HG03159 (cell line): ENCODE data around the gene OSM.

Experiments
- ATAC-seq: cut with Tn5 transposase; IDR thresholded peaks from one replicate; pipeline ENCODE4 v1.9.1; 2021; ENCODE audit warnings: mild to moderate bottlenecking, moderate library complexity; ENCODE audit not compliant: unreplicated experiment

The OSM gene

DNA sequence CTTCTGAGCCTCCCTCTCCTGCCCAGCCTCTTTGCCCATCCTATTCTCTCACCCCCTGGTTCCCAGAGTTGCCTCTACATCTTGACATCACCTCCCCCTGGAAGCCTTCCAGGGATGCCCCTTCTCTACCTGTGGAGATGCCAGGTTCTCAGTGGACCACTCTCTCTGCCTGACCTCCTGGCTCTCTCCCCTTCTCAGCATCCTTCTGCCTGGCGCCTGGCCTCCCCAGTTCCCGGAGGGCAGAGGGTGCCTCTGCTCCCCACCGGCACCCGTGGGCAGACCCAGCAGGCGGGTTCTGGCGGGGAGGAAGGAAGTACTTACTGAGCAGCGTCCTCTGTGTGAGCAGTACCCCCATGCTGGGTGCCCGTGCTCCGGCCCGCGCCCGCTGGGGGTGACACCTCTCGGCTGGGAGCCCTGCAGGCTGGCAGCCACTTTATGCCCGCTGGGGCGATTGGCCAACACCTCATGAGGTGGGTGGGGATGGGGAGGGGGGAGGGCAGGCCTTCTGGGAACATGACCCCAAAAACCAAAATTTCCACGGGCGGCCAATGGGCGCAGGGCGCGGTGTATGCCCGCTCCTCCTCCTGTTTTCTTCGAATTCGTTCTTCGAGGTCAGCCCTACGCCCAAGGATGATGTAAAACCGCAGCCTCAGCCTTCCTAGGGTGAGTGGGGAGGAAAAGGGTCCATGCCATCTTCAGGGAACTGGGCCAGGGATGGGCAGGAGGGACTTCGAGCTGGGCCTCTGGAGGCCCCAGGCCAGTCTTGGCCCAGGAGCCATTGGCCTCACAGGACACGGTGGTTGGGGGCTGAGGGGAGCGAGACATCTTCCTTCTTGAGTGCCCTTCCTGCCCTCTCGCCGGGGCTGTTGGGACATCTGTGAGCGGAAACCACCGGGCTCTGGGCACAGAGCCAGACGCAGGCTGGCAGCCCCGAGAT lies at the start of gene OSM:
OSM (minus strand) TSS at position 407 of the 937 bp plus-strand sequence; CDS start at position 355, 52 bp downstream.
- ATAC-seq = no peak

DNA sequence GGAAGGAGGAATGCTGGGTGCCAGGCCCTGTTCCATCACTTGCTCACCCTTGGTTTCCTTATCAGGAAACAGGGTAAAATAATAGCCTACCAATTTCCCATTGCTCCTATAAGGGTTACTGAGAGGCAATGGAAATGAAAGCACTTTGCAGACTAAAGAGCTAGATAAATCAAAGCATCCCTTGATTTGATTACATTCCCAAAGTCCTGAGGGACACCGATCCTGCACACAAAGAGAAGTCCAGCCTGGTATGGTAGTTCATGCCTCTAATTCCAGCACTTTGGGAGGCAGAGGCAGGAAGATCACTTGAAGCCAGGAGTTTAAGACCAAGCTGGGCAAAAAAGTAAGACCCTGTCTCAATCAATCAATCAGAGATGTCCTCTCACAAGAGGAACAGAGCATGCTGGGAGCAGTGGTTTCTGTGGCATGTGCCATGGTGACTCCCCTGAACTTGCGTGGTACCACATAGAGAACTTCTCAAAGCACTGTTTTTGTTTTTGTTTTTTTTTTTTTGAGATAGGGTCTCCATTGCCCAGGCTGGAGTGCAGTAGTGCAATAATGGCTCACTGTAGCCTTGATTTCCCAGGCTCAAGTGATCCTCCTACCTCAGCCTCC lies 49.4 kb upstream of the OSM start:
- ATAC-seq = no peak

DNA sequence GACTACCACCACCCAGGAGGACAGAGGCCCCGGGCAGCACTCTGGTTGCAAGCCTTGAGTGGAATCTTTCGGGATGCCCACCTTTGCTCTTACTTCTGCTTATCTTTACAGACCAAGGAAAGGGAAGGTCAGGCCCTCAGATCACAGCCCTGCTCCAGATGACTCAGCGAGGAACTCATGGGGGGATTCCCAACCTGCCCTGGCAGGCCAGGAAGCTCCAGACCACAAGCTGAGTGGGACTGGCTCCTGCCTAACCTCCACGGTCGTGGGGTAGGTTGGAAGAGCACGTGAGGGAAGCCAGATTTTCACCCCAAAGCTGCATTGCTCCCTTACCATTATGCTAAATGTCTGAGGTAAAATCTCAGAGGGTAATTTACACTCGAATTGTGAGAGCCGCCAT lies 48.3 kb upstream of the OSM start:
- ATAC-seq = no peak

DNA sequence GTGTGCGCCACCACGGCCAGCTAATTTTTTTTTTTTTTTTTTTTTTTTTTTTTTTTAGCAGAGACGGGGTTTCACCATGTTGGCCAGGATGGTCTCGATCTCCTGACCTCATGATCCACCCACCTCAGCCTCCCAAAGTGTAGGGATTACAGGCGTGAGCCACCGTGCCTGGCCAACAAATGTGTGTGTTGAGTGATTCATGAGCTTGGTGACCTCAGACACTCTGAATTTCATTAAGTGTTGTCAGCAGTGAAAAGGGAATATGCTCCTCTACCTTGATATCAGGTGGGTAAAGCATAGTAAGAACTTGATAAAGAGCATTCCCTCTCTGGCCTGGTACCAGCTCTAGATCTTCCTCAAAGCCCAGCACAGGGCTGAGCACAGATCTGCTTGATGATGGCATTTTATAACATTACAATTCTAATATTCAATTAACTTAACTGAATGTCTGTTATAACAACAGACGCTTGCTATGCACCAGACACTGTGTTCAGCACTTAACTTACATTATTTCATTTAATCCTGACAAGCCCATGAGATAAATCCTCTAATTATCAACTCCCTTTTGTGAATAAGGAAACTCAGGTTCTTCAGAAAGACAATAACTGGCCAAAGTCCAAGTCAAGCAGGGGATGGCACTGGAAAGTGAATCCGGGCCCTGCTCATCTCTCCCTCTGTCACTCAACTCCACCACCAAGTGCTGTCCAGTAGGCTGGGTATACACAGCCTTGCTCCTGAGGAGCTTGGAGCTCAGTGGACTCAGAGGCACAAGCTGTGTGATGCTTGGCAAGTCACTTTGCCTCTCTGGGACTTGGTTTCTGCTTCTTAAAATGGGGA lies 47.1 kb upstream of the OSM start:
- ATAC-seq = no peak

DNA sequence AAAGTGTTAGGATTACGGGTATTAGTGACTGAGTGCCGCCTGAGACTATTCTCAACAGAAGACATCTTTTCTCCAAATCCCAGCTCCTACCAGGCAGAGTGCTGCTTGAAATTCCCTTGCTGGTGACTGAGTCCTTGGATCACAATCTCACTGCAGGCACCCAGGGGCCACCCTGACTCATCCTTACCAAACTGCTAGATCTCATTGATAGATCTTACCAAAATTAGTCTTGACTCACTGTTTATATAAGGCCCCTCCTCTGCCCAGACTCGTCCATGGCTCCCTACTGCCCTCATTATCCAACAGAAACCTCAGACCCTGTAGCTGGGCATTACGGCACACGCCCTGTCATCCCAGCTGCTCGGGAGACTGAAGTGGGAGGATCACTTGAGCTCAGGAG lies 45.4 kb upstream of the OSM start:
- no peak for ATAC-seq

DNA sequence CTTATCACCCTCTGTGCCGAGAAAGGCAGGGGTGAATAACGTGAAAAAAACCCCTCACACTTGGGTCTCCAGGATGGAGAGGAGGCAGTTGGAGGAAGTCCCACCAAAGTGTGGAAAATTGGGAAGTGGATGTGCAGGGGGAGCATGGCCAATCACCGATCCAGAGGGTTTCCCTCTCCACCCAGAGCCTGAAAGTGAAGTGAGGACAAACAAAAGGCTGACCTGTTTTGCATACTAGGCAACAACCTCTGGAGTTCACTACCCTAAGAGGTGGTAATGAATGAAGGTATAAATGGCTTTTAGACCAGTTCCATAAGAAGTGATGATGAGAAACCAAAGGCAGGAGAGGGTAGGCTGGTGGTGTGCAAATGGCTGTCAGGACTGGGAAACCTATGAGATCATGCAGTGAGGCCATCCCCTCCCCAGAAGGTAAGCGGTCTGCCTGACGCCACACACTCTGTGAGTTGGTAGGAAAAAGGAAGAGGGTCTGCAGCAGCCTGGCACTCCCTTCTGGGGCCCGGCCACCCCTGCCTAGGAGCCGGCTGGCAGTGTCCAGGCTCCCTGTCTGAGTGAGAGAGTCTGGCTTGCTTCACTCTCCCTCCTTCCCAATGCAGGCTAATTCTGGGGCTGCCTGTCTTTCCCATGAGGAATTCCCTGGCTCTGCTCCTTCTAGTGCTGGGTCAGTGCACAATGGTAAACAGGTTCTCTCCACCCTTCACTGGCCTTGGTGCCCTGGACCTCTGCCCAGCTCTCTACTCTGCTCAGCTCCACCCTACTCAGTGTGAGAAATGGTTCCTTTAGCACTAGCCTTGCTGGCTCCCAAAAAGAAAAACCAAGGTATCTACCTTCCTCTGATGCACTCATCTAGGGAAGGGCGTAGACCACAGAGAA lies 44.5 kb upstream of the OSM start:
- ATAC-seq = no peak

DNA sequence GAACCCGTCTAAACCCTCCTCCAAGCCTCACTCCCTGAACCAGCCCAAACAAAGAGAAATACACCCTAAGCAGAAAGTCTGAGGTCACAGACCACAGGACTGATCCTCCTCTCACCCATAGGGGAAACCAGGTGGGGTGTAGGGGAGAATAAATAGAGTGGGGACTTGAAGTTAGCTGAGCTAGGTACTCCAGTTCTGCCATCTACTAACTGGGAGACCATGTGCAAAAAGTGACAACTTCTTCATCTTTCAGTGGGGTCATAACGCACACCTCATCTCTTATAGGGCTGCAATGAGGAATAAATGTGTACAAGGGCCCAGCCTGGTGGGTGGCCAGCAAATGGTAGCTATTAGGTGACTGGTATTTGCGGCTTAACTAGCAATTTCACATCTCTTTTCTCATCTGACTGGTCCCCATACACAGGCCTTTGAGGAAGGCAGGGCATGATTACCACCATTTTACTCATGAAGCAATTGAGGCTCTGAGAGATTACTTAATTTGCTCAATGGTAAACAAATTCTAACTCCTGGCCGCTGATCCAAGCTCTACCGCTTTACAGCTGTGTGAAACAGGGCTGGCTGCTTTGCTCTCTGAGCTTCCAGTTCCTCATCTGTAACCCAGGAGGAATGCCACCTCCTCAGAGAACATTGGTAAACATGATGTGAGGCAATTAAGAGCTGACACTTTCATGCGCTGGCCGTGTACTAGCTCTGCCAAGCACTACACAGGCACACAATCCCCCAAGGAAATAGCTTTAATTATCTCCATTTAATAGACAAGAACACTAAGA lies 43.5 kb upstream of the OSM start:
- peak; percentile 36 for ATAC-seq

DNA sequence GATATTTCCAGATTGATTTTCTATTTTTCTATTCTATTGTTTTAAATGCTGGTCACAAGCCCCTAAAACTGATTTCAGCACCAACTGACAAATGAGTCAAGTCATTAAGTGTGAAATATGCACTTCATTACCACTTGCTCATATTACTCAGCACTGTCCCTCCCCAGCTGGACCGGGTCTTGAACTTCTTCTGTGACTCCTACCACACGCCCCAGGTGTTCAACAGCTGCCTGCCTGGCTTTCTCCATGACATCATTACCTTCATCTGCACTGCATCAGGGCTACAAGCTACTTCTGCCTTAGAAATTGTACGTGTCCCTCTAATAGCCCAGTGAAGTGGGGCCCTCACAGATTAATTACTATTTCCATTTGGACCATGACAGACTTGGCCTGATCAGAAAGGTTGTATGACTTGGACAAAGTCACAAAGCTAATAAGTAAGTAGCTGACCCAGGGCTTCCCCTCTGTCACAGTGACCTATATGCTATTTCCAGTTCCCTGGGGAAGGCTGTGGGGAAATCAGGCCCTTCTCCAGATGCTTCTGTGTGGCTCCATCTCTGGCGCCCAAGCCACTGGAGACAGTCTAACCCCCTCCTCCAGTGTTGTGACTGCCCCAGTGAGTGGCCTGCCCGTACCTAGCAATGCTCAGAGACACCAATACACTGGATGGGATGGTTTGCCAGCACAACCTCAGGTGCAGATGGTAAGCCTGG lies 42.0 kb upstream of the OSM start:
- ATAC-seq = no peak

DNA sequence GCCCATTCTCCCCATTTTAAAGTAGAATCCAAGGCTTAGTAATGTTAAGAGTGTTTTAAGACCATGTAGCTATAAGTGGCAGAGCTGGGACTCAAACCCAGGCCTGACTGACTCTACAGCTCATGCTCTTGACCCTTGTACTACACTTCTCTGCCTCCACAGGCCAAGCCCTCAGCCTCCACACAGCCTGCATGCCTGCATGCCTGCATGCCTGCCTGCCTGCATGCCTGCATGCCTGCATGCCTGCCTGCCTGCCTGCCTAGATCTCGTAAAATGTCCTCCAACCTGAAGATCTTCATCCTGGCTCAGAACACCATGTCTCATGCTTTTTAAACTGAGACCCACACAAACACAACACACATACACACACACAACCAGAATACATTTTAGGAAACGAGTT lies 41.4 kb upstream of the OSM start:
- no peak for ATAC-seq

DNA sequence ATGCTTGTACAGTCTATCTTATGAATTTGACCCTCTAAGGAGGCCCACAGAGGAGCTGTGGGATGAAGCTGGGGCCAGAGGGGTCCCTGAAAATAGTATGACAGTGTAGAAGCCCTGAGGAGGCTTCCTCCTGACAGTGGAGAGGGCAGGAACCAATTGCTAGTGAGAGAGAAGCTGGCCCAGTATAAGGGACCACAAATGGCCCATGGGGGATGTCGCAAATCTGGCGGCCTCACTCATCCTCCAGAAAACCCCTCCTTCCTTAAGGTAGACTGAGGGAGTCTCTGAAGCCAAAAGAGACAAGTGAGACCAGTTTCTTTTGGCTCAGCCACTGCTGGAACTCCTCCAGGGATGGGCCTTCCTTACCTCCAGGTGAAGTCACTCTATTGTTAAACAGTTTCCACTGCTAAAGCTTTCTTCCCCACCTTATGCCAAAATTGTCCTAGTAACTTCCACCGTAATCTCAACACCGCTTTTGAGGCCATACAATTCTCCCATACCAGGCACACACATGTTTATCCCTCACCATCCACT lies 40.5 kb upstream of the OSM start:
- ATAC-seq = no peak

DNA sequence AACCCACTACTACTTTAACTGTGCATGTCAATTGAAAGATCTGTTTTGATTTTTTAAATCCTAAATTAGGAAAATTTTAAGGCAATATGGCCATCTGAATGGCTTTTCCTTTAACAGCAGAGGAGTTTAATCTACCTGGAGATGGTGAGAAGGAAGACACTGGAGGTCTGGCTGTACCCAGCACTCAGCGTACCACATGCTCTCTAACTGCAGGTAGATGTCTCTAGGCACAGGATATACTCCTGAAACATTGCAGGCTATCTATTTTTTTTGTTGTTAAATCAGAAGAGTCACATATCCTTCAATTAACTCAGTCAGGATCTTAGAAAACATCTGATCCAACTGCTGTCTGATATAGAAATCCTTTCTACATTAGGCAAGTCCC lies 40.0 kb upstream of the OSM start:
- no peak for ATAC-seq

DNA sequence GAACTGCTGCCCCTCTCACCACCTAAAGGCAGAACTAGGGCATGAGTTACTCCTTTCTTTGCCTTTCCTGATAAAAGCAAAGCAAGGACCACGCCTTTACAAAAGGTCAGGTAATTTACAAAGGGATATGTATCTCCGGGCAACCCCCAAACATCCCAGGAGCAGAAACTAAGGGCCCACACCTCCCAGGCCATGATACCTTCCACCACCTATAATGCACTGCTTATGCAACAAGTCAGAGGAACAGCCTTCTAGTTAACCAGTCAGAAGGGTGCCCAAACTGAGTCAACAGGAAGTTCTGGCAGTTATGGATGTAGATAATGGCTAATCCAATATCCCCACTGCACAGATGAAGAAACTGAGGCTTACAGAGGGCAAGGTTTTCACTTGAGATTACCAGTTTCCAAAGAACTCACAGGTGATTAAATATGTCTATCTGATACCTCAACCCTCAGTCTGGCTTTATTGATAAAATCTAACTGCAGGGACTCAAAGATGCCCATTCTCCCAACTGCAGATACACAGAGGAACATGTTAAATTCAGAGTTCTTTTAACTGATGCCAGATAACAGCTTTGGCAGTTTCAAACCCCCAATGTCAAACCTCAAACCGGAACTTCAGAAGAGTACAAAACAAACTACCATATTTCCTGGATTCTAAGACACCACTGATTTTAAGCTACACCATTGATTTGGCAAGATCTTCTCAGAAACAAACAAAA lies 39.4 kb upstream of the OSM start:
- no peak for ATAC-seq

DNA sequence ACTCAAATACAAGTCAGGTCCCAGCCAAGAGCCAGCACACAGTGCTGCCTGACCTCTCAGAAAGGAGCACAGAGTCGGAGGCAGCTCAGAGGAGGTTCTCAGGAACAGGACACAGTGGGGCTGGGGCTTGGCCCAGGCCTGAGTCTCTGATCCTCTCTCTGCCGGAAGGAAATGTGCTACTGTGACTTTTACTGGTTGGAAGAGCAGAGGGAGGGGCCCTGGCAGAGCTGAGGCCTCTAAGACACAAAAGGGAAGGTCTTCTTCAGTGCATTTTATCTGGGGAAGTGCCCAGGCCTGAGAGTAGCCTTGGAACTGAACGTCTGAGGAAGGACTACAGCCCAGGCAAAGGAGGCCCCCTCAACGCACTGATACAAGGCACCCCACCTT lies 38.9 kb upstream of the OSM start:
- no peak for ATAC-seq

DNA sequence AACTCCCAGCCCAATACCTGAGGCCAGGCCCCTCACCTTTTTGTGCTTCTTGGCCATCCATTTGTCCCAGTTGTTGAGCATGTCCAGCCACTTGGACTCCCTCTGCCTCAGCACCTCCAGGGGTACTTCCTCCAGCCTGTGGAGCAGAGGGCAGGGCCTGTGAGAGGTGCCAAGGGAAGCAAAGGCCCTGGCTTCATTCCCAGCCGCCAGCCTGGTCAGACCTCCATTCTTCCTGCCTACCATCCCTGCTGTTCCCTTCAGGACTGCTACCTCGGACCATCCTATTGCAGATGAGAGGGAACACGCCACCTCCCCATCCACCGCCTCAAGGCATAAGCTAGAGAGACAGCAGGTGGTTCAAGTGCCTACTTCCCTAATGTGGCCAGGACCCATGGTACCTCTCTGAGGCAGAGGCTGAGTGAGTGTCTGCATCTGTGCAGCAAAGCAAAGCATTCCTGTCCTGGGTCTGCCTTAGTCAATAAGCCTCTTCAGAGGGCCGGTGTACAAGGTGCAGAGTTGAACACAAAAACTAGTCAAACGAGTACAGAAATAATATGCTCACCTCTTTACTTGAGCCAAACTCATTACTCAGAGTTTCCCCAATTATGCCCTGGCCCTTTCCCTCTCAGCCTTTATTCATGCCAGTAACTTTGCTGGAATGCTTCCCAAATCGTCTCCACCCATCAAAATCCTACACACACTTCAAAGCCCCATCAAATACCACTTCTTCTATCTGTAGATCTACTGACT lies 38.0 kb upstream of the OSM start:
- ATAC-seq = no peak

DNA sequence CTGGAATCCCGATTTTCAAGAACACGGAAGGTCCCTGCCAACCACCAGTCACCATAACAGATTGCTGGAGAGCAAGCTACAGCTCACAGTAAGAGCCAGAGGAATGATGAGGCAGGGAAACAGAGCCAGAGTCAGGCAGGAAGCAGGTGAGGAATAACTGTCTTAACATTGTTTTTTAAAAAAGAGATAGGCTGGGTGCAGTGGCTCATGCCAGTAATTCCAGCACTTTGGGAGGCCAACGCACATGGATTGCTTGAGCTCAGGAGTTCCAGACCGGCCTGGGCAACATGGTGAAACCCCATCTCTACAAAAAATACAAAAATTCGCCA lies 36.1 kb upstream of the OSM start:
- no peak for ATAC-seq

DNA sequence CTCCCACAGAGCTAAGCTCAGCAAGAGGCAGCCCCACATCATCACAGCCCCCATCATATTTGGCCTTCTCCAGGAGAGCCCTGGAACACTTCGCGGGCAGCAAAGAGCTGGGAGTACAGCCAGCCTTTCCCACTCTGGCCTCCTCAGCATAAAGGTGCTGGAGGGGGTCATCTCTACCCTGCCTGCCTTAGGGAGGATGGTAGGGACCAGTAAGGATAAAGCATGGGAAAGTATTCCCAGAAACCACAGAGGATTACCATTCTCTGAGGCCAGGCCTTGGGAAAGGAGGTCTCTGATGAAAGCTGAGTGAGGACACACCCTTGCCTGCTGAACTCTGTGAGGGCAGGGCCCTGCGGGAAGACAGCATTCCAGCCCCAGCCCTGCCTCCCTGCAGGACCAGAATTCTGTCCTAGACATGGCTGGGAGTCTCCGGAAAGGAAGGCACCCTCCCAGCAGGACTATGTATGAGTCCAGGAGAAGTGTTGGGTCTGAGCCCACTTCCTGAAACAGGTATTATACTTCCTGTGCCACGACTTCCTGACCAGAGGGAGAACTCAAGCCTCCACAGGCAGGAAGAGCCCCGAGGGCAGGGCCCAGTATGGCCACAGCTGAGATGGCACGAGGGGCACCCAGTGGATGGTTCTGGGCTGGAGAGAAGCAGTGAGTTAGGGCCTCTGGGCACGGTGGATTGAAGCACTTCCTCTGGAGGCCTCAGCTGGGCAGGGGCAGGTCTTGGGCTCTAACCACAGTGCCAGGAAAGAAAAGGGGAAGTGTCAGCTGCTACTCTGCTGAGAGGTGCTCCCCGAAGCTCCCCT lies 35.6 kb upstream of the OSM start:
- ATAC-seq = no peak

DNA sequence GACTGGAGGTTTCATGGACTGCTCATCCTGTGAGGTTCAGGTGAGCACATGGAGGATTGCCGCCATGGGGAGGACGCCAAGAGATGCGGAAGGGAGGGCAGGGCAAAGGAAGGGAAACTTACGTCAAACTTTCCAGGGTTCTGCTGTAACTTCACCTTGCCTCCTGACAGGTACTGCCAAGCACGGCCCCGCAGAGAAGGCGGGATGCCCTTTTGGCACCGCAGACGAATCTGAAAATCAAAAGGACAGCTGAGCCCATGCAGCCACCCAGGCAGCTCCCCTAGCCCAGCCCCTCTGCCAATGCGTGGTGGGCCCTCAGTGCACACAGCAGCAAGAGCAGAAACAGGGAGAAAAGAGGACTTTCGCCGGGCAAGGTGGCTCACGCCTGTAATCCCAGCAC lies 32.7 kb upstream of the OSM start:
- no peak for ATAC-seq
